Caco-2 (cell line): ENCODE measurements around the gene CEP112. TPM values are rescaled to one million over a fixed set of nuclear protein-coding genes. Genes with fewer than 3 reads are reported as not detected.

Experiments used
- BruUV-seq: library from RNA; stranded (reverse); fragments of 400-500 nt; replicated peaks from 2 replicates; lab custom pipeline; 2021; lab: Mats Ljungman, UMichigan
- CTCF ChIA-PET: fragments of 300-600 bp; sonication (Branson Sonifier 250); formaldehyde crosslinking; loops from one replicate; lab custom pipeline; 2022; ENCODE audit warnings: antibody characterized with exemption; lab: Charles Lee
- POLR2A ChIA-PET: fragments of 300-600 bp; sonication (Branson Sonifier 250); formaldehyde crosslinking; loops from one replicate; lab custom pipeline; 2022; ENCODE audit warnings: antibody characterized with exemption; lab: Charles Lee
- DNase-seq, 2 experiments: peaks; one replicate each; pipeline versions ENCODE4 v3.0.0 to v3.0.0-alpha.2; 2020 to 2022
- H3K27me3 ChIP-seq: replicated peaks from 2 replicates; pipeline ENCODE4 v1.6.0; 2011; ENCODE audit warnings: low read length; ENCODE audit not compliant: control insufficient read depth, insufficient read depth
- H3K36me3 ChIP-seq: 2 replicates; pipeline ENCODE4 v1.5.1; 2011; ENCODE audit warnings: low read length; ENCODE audit not compliant: control insufficient read depth, insufficient read depth
- H3K4me1 ChIP-seq: fragments of 250-450 bp; sonication (Bioruptor Pico); 2 replicates; pipeline ENCODE4 v1.5.1; 2020; ENCODE audit warnings: mild to moderate bottlenecking
- H3K4me3 ChIP-seq: 2 replicates; pipeline ENCODE4 v1.5.1; 2011; ENCODE audit warnings: low read depth, mild to moderate bottlenecking, control low read depth, low read length
- H3K9me3 ChIP-seq: fragments of 250-450 bp; sonication (Bioruptor Pico); 2 replicates; pipeline ENCODE4 v1.5.1; 2020; ENCODE audit warnings: mild to moderate bottlenecking, moderate library complexity
- H3K27ac Mint-ChIP-seq: one replicate; pipeline ENCODE4 v1.8.0; 2022; ENCODE audit warnings: mixed read lengths; ENCODE audit not compliant: unreplicated experiment
- H3K27me3 Mint-ChIP-seq: one replicate; pipeline ENCODE4 v1.8.0; 2022; ENCODE audit warnings: mixed read lengths; ENCODE audit not compliant: insufficient read depth, unreplicated experiment
- H3K36me3 Mint-ChIP-seq: one replicate; pipeline ENCODE4 v1.8.0; 2022; ENCODE audit warnings: mild to moderate bottlenecking, mixed read lengths; ENCODE audit not compliant: insufficient read depth, unreplicated experiment
- H3K4me1 Mint-ChIP-seq: one replicate; pipeline ENCODE4 v1.8.0; 2022; ENCODE audit warnings: low read depth, mixed read lengths; ENCODE audit not compliant: unreplicated experiment
- H3K4me3 Mint-ChIP-seq: one replicate; pipeline ENCODE4 v1.8.0; 2022; ENCODE audit warnings: mild to moderate bottlenecking, moderate library complexity, mixed read lengths; ENCODE audit not compliant: unreplicated experiment
- H3K9me3 Mint-ChIP-seq: one replicate; pipeline ENCODE4 v1.8.0; 2022; ENCODE audit warnings: mixed read lengths; ENCODE audit not compliant: unreplicated experiment
- intact Hi-C: fragments of 100-400 bp; cut with micrococcal nuclease; formaldehyde crosslinking; loops from one replicate; pipeline ENCODE4 v1.10.0; 2022; ENCODE audit not compliant: unreplicated experiment
- total RNA-seq: library from RNA; stranded (reverse); gene quantifications from 2 replicates; pipeline ENCODE4 v1.2.3, GENCODE V29; 2022
- TF ChIP-seq, protein P1 (sequence below), 2 experiments: fragments of 200-600 bp in 1 of 2; IDR thresholded peaks; 1 replicate in 1 of 2; 2 replicates in 1 of 2; pipeline versions ENCODE4 v1.5.1 to v1.8.0; 2011 to 2022; ENCODE audit warnings: antibody characterized with exemption in 1 of 2, control low read depth in 1 of 2, inconsistent platforms in 1 of 2, low read depth in 1 of 2, low read length in 1 of 2, mild to moderate bottlenecking in 1 of 2, moderate library complexity in 1 of 2; ENCODE audit not compliant: insufficient read depth in 1 of 2, severe bottlenecking in 1 of 2, unreplicated experiment in 1 of 2

Gene CEP112
- total RNA-seq, 1 experiment from 2014 or later: 4.7 TPM

DNA sequence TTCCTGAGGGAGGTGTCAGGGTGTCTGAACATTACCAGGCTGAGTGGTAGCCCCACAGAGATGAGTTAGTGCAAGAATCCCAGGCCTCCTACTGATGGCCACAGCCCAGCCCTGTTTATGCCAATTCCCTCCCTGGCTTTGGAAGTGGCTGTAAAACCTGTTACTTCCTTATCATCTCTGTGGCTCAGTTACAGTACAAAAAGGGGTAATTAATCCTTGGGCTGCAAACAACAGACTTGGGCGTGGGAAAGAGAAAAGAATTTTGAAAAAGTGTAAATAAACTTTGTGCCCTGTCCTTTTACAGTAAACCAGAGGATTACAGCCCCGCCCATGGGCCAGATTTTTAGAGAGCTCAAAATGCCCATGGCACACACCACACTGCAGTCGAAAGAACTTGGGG lies 557.4 kb downstream of the CEP112 start:
- Mint-ChIP-seq H3K27ac (peak overlapping the region; percentile 39), H3K4me3 (no peak overlapping the region), H3K36me3 (no peaks in the 10 kb centered on the region), H3K9me3 (no peaks in the 10 kb centered on the region), H3K27me3 (no peaks in the 10 kb centered on the region), H3K4me1 (peaks cover 42% of the 10 kb centered on the region)
- ChIA-PET CTCF (no interaction called here), POLR2A (no interaction called here)
- intact Hi-C loops: no loop called here
- H3K9me3 ChIP-seq: no peaks in the 10 kb centered on the region
- no peaks in the 10 kb centered on the region for H3K36me3 ChIP-seq
- peaks cover 33% of the 10 kb centered on the region for H3K4me1 ChIP-seq
- H3K27me3 ChIP-seq: no peaks in the 10 kb centered on the region
- TF ChIP-seq, protein P1, sequence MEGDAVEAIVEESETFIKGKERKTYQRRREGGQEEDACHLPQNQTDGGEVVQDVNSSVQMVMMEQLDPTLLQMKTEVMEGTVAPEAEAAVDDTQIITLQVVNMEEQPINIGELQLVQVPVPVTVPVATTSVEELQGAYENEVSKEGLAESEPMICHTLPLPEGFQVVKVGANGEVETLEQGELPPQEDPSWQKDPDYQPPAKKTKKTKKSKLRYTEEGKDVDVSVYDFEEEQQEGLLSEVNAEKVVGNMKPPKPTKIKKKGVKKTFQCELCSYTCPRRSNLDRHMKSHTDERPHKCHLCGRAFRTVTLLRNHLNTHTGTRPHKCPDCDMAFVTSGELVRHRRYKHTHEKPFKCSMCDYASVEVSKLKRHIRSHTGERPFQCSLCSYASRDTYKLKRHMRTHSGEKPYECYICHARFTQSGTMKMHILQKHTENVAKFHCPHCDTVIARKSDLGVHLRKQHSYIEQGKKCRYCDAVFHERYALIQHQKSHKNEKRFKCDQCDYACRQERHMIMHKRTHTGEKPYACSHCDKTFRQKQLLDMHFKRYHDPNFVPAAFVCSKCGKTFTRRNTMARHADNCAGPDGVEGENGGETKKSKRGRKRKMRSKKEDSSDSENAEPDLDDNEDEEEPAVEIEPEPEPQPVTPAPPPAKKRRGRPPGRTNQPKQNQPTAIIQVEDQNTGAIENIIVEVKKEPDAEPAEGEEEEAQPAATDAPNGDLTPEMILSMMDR (IDR thresholded peaks at IDR 0.05; ENCODE audit: insufficient read depth in 1 of 2, low read depth in 1 of 2, low read length in 1 of 2, severe bottlenecking in 1 of 2, unreplicated experiment in 1 of 2): no peak
- no peak overlapping the region for H3K4me3 ChIP-seq
- no TSS peak for BruUV-seq
- no peak for DNase-seq

DNA sequence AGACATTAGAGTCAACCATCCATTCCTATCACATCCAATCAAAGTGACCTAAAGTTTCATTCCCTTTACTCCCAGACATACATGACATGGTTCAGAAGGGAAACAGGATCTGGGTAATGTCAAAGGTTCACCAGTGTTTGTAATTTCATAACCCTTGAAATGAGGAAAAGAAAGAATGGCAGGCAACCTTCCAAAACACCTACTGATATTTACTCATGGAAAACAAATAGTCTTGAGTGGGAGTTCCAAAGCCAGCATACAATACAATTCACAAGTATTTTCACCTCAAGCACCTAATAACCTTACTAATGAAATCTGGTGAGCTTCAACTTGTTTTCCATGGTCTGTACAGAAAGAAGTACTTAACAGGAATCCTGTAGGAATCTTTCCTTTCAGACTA lies 557.9 kb downstream of the CEP112 start:
- Histone ChIP-seq H3K27me3 (no peaks in the 10 kb centered on the region), H3K9me3 (no peaks in the 10 kb centered on the region), H3K4me3 (no peak overlapping the region), H3K4me1 (peaks cover 35% of the 10 kb centered on the region), H3K36me3 (no peaks in the 10 kb centered on the region)
- Mint-ChIP-seq H3K27ac (no peak overlapping the region), H3K36me3 (no peaks in the 10 kb centered on the region), H3K9me3 (no peaks in the 10 kb centered on the region), H3K4me1 (peaks cover 47% of the 10 kb centered on the region), H3K27me3 (no peaks in the 10 kb centered on the region), H3K4me3 (no peak overlapping the region)
- TF ChIP-seq, protein P1 (IDR thresholded peaks at IDR 0.05; ENCODE audit: insufficient read depth in 1 of 2, low read depth in 1 of 2, low read length in 1 of 2, severe bottlenecking in 1 of 2, unreplicated experiment in 1 of 2): no peak
- ChIA-PET CTCF (no interaction called here), POLR2A (no interaction called here)
- BruUV-seq: no TSS peak
- intact Hi-C loops: no loop called here
- no peak for DNase-seq

DNA sequence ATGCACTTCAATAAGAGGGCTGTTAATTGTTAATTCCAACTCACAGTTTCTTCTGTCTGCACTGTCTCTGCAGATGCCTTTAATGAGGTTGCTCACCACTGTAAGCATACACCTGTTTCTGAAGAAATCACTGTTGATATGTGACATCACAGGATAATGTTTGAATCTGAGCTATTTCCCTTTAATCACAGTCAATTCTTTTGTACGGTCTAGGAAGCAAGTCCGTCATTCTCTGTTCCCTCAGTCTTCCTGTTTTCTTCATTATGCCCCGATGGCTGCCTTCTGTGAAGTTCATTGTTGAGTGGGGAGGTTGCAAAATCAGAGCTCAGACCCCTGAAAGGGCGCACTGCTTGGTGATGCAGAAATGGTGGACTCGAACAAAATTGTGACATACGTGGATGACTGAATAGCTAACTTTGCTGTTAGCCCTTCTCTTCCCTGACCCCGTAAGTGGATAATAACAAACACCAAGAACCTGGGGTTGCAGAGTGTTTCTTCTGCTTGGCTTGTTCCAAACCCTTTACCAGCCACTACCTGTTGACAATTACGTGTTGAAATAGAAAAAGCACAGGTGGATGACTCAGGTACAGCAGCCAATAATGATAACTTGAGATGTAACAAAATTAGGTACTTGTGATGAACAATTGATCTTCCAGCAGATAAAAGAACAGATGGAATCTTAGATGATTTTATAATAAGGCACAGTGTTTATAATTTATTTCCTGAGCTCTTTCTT lies 558.6 kb downstream of the CEP112 start:
- Mint-ChIP-seq H3K4me1 (peaks cover 47% of the 10 kb centered on the region), H3K27ac (no peak overlapping the region), H3K9me3 (no peaks in the 10 kb centered on the region), H3K4me3 (no peak overlapping the region), H3K36me3 (no peaks in the 10 kb centered on the region), H3K27me3 (no peaks in the 10 kb centered on the region)
- no peaks in the 10 kb centered on the region for H3K27me3 ChIP-seq
- no peak overlapping the region for H3K4me3 ChIP-seq
- peaks cover 35% of the 10 kb centered on the region for H3K4me1 ChIP-seq
- TF ChIP-seq, protein P1 (IDR thresholded peaks at IDR 0.05; ENCODE audit: insufficient read depth in 1 of 2, low read depth in 1 of 2, low read length in 1 of 2, severe bottlenecking in 1 of 2, unreplicated experiment in 1 of 2): no peak
- H3K36me3 ChIP-seq: no peaks in the 10 kb centered on the region
- ChIA-PET POLR2A (no interaction called here), CTCF (no interaction called here)
- H3K9me3 ChIP-seq: no peaks in the 10 kb centered on the region
- DNase-seq: no peak
- BruUV-seq: no TSS peak
- intact Hi-C loops: no loop called here
